Suprapubic skin (tissue), 4 donors: Measurements from ENCODE around the gene RNASET2. TPM values are rescaled to one million over a fixed set of nuclear protein-coding genes. Genes with fewer than 3 reads are reported as not detected.

Source experiments
- DNase-seq, 2 donors: peaks; one replicate each; pipeline ENCODE4 v3.0.0-alpha.2; 2019; ENCODE audit warnings: low spot score in 2 of 2
- H3K27ac ChIP-seq: fragments of 200-600 bp; sonication (generic); one replicate; pipeline ENCODE4 v1.5.1; 2019
- H3K27me3 ChIP-seq: fragments of 200-600 bp; sonication (generic); one replicate; pipeline ENCODE4 v1.5.1; 2019
- H3K36me3 ChIP-seq: fragments of 200-600 bp; sonication (generic); one replicate; pipeline ENCODE4 v1.5.1; 2019
- H3K4me1 ChIP-seq: fragments of 200-600 bp; sonication (generic); one replicate; pipeline ENCODE4 v1.5.1; 2019
- H3K4me3 ChIP-seq: fragments of 200-600 bp; sonication (generic); one replicate; pipeline ENCODE4 v1.5.1; 2019; ENCODE audit warnings: mild to moderate bottlenecking
- H3K9me3 ChIP-seq: fragments of 200-600 bp; sonication (generic); one replicate; pipeline ENCODE4 v1.5.1; 2019
- CTCF ChIP-seq, 2 donors: fragments of 200-600 bp in 1 of 2; fragments of 450-650 bp in 1 of 2; sonication (generic) in 1 of 2; IDR thresholded peaks; one replicate each; pipeline ENCODE4 v1.5.1; 2016 to 2019; ENCODE audit warnings: antibody characterized with exemption in 2 of 2, mild to moderate bottlenecking in 1 of 2, moderate library complexity in 1 of 2
- EP300 ChIP-seq: sonication (generic); formaldehyde crosslinking; IDR thresholded peaks from one replicate; pipeline ENCODE4 v1.6.1; 2017; ENCODE audit warnings: antibody characterized with exemption
- POLR2A ChIP-seq, 2 donors: fragments of 450-650 bp; IDR thresholded peaks; one replicate each; pipeline ENCODE4 v1.6.1; 2017; ENCODE audit warnings: antibody characterized with exemption in 2 of 2, mild to moderate bottlenecking in 2 of 2, moderate library complexity in 2 of 2
- POLR2AphosphoS5 ChIP-seq, 3 donors: sonication (generic); formaldehyde crosslinking; IDR thresholded peaks; one replicate each; pipeline ENCODE4 v1.6.1; 2017; ENCODE audit warnings: antibody characterized with exemption in 3 of 3
- WGBS: methylation state at CpG from one replicate; pipeline ENCODE4 v1.1.5; 2018; 5-methylcytosine and 5-hydroxymethylcytosine counted together
- total RNA-seq, 4 donors: library from RNA; depleted of rRNA; stranded (reverse); fragments of >200 nt; gene quantifications; one replicate each; pipeline ENCODE4 v1.1.0, GENCODE V29; 2016

RNASET2 gene
- total RNA-seq, 4 donors from 2014 or later = 36.3 to 62.5 (median 53.9) TPM

- Histone ChIP-seq H3K27ac (no peak overlapping the region), H3K4me3 (no peak overlapping the region), H3K9me3 (no peaks in the 10 kb centered on the region), H3K36me3 (no peaks in the 10 kb centered on the region), H3K27me3 (no peaks in the 10 kb centered on the region), H3K4me1 (no peaks in the 10 kb centered on the region)
- DNase-seq = no peak
- 69% methylated on average over 5 of the region's 5 CpGs for WGBS
- TF ChIP-seq POLR2A (IDR thresholded peaks at IDR 0.05) (no peak), EP300 (no peak), CTCF (IDR thresholded peaks at IDR 0.05) (no peak), POLR2AphosphoS5 (IDR thresholded peaks at IDR 0.05) (no peak)
Measured at GRCh38 chr6:166911248-166911677, 45.1 kb downstream of the RNASET2 start.

- Histone ChIP-seq H3K36me3 (no peaks in the 10 kb centered on the region), H3K4me3 (no peak overlapping the region), H3K9me3 (no peaks in the 10 kb centered on the region), H3K27ac (no peak overlapping the region), H3K27me3 (no peaks in the 10 kb centered on the region), H3K4me1 (no peaks in the 10 kb centered on the region)
- TF ChIP-seq POLR2AphosphoS5 (IDR thresholded peaks at IDR 0.05) (no peak), CTCF (IDR thresholded peaks at IDR 0.05) (no peak), EP300 (no peak), POLR2A (IDR thresholded peaks at IDR 0.05) (no peak)
- 95% methylated on average over 7 of the region's 7 CpGs for WGBS
- DNase-seq = no peak
Measured at GRCh38 chr6:166910601-166911000, 45.7 kb downstream of the RNASET2 start.

GRCh38 chr6:166908811-166909210 is 47.5 kb downstream of the RNASET2 start:
- Histone ChIP-seq H3K4me1 (no peaks in the 10 kb centered on the region), H3K4me3 (no peak overlapping the region), H3K27ac (no peak overlapping the region), H3K9me3 (no peaks in the 10 kb centered on the region), H3K27me3 (no peaks in the 10 kb centered on the region), H3K36me3 (no peaks in the 10 kb centered on the region)
- TF ChIP-seq POLR2A (IDR thresholded peaks at IDR 0.05) (no peak), POLR2AphosphoS5 (IDR thresholded peaks at IDR 0.05) (no peak), CTCF (IDR thresholded peaks at IDR 0.05) (no peak), EP300 (no peak)
- no peak for DNase-seq
- WGBS = 54% methylated on average over 2 of the region's 2 CpGs

GRCh38 chr6:166907871-166908806 is 48.2 kb downstream of the RNASET2 start:
- no peaks in the 10 kb centered on the region for H3K27me3 ChIP-seq
- DNase-seq = no peak
- TF ChIP-seq CTCF (IDR thresholded peaks at IDR 0.05) (no peak), POLR2AphosphoS5 (IDR thresholded peaks at IDR 0.05) (no peak), EP300 (no peak), POLR2A (IDR thresholded peaks at IDR 0.05) (no peak)
- H3K4me3 ChIP-seq = no peak overlapping the region
- no peak overlapping the region for H3K27ac ChIP-seq
- WGBS = 78% methylated on average over 15 of the region's 20 CpGs
- no peaks in the 10 kb centered on the region for H3K36me3 ChIP-seq
- H3K9me3 ChIP-seq = no peaks in the 10 kb centered on the region
- no peaks in the 10 kb centered on the region for H3K4me1 ChIP-seq

- Histone ChIP-seq H3K4me1 (no peaks in the 10 kb centered on the region), H3K36me3 (no peaks in the 10 kb centered on the region), H3K27ac (no peak overlapping the region), H3K27me3 (no peaks in the 10 kb centered on the region), H3K4me3 (no peak overlapping the region), H3K9me3 (no peaks in the 10 kb centered on the region)
- 86% methylated on average over 7 of the region's 8 CpGs for WGBS
- DNase-seq = no peak
- TF ChIP-seq POLR2AphosphoS5 (IDR thresholded peaks at IDR 0.05) = no peak
Measured at GRCh38 chr6:166907373-166907841, 48.9 kb downstream of the RNASET2 start.
